Panc1 (cell line): ENCODE measurements around the gene MYO18B.

Experiments
- POLR2AphosphoS5 ChIP-seq: IDR thresholded peaks from 2 replicates; pipeline ENCODE4 v1.6.1; 2012; ENCODE audit warnings: mild to moderate bottlenecking, low read depth, low read length, moderate library complexity
- TCF7L2 ChIP-seq: IDR thresholded peaks from 2 replicates; pipeline ENCODE4 v1.6.1; 2011; ENCODE audit warnings: mild to moderate bottlenecking, low read depth, low read length, inconsistent platforms
- TF ChIP-seq, protein P1 (sequence below): fragments of 450-650 bp; IDR thresholded peaks from 2 replicates; pipeline ENCODE4 v1.5.1; 2017; ENCODE audit warnings: mild to moderate bottlenecking
- TF ChIP-seq, protein P2 (sequence below), 2 experiments: IDR thresholded peaks; 2 replicates each; pipeline ENCODE4 v1.6.1; 2011 to 2012; ENCODE audit warnings: low read depth in 2 of 2, control low read depth in 1 of 2, low read length in 1 of 2, mild to moderate bottlenecking in 1 of 2, moderate library complexity in 1 of 2; ENCODE audit not compliant: insufficient read depth in 1 of 2

DNA sequence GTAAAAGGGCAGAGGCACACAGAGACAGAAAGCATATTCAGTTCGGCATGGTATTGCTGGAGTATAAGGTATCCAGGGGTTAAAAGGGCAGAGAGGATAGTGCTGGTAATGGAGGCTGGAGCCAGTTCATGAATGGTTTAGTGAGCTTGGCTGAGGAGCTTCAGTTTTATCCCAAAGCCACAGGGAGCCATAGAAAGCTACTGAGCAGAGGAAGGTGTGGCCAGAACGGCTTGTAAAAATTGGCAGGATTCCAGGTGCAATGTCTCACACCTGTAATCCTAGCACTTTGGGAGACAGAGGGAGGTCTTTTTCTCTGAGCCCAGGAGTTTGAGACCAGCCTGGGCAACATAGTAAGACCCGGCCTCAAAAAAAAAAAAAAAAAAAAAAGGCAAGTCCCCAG is 186.1 kb downstream of the MYO18B start:
- TF ChIP-seq POLR2AphosphoS5: no peak
- no peak for TF ChIP-seq TCF7L2
- TF ChIP-seq, protein P1, sequence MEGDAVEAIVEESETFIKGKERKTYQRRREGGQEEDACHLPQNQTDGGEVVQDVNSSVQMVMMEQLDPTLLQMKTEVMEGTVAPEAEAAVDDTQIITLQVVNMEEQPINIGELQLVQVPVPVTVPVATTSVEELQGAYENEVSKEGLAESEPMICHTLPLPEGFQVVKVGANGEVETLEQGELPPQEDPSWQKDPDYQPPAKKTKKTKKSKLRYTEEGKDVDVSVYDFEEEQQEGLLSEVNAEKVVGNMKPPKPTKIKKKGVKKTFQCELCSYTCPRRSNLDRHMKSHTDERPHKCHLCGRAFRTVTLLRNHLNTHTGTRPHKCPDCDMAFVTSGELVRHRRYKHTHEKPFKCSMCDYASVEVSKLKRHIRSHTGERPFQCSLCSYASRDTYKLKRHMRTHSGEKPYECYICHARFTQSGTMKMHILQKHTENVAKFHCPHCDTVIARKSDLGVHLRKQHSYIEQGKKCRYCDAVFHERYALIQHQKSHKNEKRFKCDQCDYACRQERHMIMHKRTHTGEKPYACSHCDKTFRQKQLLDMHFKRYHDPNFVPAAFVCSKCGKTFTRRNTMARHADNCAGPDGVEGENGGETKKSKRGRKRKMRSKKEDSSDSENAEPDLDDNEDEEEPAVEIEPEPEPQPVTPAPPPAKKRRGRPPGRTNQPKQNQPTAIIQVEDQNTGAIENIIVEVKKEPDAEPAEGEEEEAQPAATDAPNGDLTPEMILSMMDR: no peak
- TF ChIP-seq, protein P2, sequence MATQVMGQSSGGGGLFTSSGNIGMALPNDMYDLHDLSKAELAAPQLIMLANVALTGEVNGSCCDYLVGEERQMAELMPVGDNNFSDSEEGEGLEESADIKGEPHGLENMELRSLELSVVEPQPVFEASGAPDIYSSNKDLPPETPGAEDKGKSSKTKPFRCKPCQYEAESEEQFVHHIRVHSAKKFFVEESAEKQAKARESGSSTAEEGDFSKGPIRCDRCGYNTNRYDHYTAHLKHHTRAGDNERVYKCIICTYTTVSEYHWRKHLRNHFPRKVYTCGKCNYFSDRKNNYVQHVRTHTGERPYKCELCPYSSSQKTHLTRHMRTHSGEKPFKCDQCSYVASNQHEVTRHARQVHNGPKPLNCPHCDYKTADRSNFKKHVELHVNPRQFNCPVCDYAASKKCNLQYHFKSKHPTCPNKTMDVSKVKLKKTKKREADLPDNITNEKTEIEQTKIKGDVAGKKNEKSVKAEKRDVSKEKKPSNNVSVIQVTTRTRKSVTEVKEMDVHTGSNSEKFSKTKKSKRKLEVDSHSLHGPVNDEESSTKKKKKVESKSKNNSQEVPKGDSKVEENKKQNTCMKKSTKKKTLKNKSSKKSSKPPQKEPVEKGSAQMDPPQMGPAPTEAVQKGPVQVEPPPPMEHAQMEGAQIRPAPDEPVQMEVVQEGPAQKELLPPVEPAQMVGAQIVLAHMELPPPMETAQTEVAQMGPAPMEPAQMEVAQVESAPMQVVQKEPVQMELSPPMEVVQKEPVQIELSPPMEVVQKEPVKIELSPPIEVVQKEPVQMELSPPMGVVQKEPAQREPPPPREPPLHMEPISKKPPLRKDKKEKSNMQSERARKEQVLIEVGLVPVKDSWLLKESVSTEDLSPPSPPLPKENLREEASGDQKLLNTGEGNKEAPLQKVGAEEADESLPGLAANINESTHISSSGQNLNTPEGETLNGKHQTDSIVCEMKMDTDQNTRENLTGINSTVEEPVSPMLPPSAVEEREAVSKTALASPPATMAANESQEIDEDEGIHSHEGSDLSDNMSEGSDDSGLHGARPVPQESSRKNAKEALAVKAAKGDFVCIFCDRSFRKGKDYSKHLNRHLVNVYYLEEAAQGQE (IDR thresholded peaks at IDR 0.05; ENCODE audit: insufficient read depth in 1 of 2, low read depth in 2 of 2, low read length in 1 of 2): no peak
